IPS-18a (cell line): ENCODE results near the gene DENND1A.

Experiments used
- H3K27ac ChIP-seq: one replicate; pipeline ENCODE4 v1.5.1; 2013; ENCODE audit warnings: low read length
- H3K27me3 ChIP-seq: one replicate; pipeline ENCODE4 v1.6.1; 2013; ENCODE audit warnings: mild to moderate bottlenecking, low read length; ENCODE audit not compliant: control insufficient read depth, insufficient read depth
- H3K36me3 ChIP-seq: one replicate; pipeline ENCODE4 v1.6.1; 2013; ENCODE audit warnings: low read depth, low read length; ENCODE audit not compliant: control insufficient read depth
- H3K4me1 ChIP-seq: one replicate; pipeline ENCODE4 v1.6.1; 2013; ENCODE audit warnings: low read depth, low read length; ENCODE audit not compliant: control insufficient read depth
- H3K4me3 ChIP-seq: one replicate; pipeline ENCODE4 v1.5.1; 2013; ENCODE audit warnings: low read length
- H3K9ac ChIP-seq: one replicate; pipeline ENCODE4 v1.6.1; 2013; ENCODE audit warnings: mild to moderate bottlenecking, low read length, moderate library complexity
- H3K9me3 ChIP-seq: one replicate; pipeline ENCODE4 v1.6.1; 2013; ENCODE audit warnings: low read depth, low read length; ENCODE audit not compliant: control insufficient read depth

Gene DENND1A

DNA sequence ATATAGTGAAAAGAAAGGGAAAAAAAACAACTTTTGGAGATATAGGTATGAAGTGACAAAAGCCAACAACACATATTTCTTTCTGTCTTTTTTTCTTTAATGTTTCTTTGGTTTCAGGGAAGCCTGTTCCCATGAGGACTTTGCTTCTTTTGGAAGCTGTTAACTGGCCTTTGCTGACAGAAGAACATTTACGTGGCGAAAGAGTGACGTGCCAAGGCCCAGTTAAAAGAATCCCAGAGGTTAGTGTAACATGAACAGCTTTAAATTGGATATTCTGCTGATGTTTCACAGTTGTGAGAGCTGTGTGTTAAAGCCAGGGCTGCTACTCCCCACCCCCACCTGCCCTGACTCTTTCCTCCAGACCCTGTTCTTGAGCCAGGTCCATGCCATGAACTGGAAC lies 298.1 kb downstream of the DENND1A start:
- Histone ChIP-seq H3K36me3 (no peaks in the 10 kb centered on the region), H3K4me1 (no peaks in the 10 kb centered on the region), H3K4me3 (no peak overlapping the region), H3K27me3 (no peaks in the 10 kb centered on the region), H3K9me3 (no peaks in the 10 kb centered on the region), H3K9ac (no peak overlapping the region), H3K27ac (no peak overlapping the region)

GRCh38 chr9:123630233-123630632 lies 299.7 kb downstream of the DENND1A start:
- H3K27ac ChIP-seq: no peak overlapping the region
- H3K4me1 ChIP-seq: no peaks in the 10 kb centered on the region
- H3K9me3 ChIP-seq: no peaks in the 10 kb centered on the region
- no peak overlapping the region for H3K9ac ChIP-seq
- H3K36me3 ChIP-seq: no peaks in the 10 kb centered on the region
- no peaks in the 10 kb centered on the region for H3K27me3 ChIP-seq
- H3K4me3 ChIP-seq: no peak overlapping the region

GRCh38 chr9:123629531-123629930 lies 300.4 kb downstream of the DENND1A start:
- Histone ChIP-seq H3K27ac (no peak overlapping the region), H3K36me3 (no peaks in the 10 kb centered on the region), H3K4me1 (no peaks in the 10 kb centered on the region), H3K27me3 (no peaks in the 10 kb centered on the region), H3K9ac (no peak overlapping the region), H3K4me3 (no peak overlapping the region), H3K9me3 (no peaks in the 10 kb centered on the region)

DNA sequence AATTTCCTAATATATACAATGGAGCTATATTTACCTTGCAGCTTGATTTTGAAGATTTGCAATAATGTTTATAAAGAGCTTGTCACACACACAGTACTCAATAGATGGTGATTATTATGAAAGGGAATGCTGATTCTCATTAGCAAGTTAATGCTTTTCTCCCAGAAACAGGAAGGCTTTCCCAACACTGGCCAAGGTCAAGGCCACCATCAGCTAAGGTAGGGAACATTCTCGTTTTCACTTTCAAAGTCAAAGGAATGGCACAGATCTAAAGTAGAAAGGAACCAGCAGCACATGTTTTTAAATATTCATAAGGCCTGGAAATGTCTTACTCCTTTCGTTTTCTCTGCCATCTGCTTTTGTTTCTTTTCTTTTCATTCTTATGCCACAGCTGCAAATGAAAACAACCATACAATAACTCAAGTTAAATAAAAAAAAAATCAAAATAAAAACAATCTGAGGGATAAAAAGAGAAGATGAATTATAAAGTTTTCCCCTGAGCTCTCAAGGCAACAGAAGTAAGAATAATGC lies 307.1 kb downstream of the DENND1A start:
- Histone ChIP-seq H3K9ac (no peak overlapping the region), H3K9me3 (no peaks in the 10 kb centered on the region), H3K4me1 (peaks cover 12% of the 10 kb centered on the region), H3K27me3 (no peaks in the 10 kb centered on the region), H3K4me3 (no peak overlapping the region), H3K27ac (no peak overlapping the region), H3K36me3 (no peaks in the 10 kb centered on the region)

DNA sequence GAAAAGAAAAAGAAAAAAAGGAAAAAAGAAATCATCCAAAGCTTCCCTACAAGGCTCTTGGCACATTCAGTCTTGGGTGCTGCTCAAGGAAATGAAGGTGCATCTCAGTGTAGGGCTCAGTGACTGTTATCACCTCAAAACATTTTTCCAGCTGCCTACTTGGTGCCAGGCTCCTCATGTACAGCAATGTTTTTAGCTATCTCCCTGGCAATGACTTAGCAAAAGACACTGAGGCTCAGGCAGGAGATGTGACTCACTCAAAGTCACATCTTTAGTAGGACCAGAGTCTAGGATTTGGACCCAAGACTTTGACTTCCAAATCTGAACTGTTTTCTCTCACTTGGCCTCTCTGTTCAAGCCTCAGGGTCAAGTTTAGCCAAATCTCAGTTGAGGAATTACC lies 309.7 kb downstream of the DENND1A start:
- H3K4me1 ChIP-seq: peaks cover 25% of the 10 kb centered on the region
- no peak overlapping the region for H3K4me3 ChIP-seq
- H3K27ac ChIP-seq: no peak overlapping the region
- H3K9ac ChIP-seq: no peak overlapping the region
- H3K27me3 ChIP-seq: peaks cover 8% of the 10 kb centered on the region
- no peaks in the 10 kb centered on the region for H3K36me3 ChIP-seq
- H3K9me3 ChIP-seq: no peaks in the 10 kb centered on the region

DNA sequence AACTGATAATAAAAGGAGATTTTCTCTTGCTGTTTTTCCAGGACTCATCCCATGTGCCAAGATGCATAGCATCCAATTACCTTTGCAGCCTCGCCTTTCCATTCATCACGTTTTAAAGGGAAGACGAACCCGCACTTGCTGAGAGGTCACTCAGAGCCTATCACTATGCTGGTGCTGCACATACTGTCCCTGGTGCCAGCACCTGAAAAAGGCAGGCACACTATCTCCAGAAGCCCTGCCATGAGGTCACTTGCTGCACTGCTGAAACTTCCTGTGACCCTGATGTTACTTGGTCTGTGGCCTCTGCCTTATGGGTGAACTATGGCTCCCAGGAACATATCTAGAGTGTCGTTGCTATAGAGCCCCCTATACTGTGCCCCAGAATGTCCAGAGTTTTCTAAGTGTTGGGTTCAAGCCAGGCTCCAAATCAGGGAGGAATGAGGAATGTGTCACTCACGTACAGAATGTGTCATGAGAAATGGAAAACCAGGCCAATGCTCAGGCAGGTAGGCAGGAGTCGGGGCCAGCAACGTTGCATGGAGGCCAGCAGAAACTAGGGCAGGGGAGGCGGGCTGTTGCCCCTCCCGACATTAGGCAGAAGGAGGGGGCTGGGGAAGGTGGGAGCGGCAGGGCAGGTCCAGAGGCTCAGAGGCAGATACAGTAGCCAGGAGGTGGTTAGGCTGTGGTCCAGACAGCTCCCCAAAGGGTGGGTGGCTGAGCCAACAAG lies 311.8 kb downstream of the DENND1A start:
- Histone ChIP-seq H3K4me1 (peaks cover 17% of the 10 kb centered on the region), H3K27ac (no peak overlapping the region), H3K36me3 (no peaks in the 10 kb centered on the region), H3K4me3 (no peak overlapping the region), H3K27me3 (peaks cover 8% of the 10 kb centered on the region), H3K9ac (no peak overlapping the region), H3K9me3 (no peaks in the 10 kb centered on the region)

DNA sequence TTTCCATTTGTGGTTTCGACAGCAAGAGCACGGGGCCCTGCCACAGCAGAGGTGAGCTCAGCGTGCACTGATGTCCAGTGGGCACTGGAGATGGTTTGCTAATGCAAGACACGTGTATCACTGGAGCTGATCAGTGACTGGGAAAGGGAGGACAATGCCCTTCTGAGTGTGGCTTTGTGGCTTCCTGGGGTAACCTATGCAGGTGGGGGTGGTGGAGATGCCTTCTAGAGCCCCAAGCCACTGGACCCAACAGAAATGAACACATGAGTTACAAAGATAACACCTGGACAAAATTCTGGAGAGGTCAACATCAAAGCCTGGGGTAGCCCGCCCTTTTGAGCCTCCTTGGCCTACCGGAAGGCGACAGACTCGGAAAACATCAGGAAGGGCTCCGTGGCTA lies 312.6 kb downstream of the DENND1A start:
- H3K9ac ChIP-seq: no peak overlapping the region
- H3K9me3 ChIP-seq: no peaks in the 10 kb centered on the region
- no peaks in the 10 kb centered on the region for H3K36me3 ChIP-seq
- H3K4me3 ChIP-seq: no peak overlapping the region
- no peak overlapping the region for H3K27ac ChIP-seq
- peaks cover 13% of the 10 kb centered on the region for H3K4me1 ChIP-seq
- peaks cover 8% of the 10 kb centered on the region for H3K27me3 ChIP-seq

DNA sequence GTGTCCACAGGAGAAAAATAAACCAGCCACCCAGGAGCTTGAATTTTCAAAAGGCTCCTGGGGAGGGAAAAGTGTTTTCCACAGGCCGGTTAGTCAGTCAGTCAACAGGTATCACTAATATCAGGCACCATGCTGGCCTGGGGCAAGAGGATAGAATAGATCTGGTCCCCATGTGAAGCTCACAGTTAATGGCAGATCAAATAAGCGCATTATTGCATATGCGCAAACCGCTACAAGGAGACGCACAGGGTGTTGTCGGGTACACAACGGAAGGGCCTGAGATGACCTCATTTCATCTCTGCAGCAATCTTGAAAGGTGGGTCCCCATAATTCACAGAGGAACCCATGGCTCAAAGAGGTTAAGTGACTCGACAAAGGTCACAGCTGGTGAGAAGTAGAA lies 313.2 kb downstream of the DENND1A start:
- H3K36me3 ChIP-seq: no peaks in the 10 kb centered on the region
- no peak overlapping the region for H3K27ac ChIP-seq
- H3K27me3 ChIP-seq: peaks cover 8% of the 10 kb centered on the region
- peaks cover 13% of the 10 kb centered on the region for H3K4me1 ChIP-seq
- no peak overlapping the region for H3K4me3 ChIP-seq
- no peak overlapping the region for H3K9ac ChIP-seq
- H3K9me3 ChIP-seq: no peaks in the 10 kb centered on the region

DNA sequence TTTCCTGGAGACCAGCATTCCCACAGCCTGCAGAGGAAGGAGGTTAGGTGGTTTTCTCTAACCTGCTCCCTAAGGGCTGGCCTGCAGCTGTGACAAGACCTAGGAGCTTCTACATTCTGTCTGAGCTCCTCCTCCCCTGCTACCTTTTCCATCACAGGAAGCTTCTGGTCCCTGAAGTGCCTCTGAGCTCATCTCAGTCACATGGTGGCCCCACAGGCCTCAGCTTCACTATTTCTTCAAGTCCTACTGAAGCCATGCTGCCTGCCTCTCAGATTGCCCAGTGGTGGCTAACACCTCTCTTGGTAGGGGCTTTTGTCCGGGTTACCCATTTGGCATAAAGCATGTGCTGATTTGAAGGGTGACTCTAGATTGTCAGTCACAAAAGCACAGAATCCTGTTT lies 314.5 kb downstream of the DENND1A start:
- no peak overlapping the region for H3K4me3 ChIP-seq
- peaks cover 13% of the 10 kb centered on the region for H3K4me1 ChIP-seq
- H3K9me3 ChIP-seq: no peaks in the 10 kb centered on the region
- no peak overlapping the region for H3K9ac ChIP-seq
- H3K27me3 ChIP-seq: peaks cover 8% of the 10 kb centered on the region
- no peak overlapping the region for H3K27ac ChIP-seq
- H3K36me3 ChIP-seq: no peaks in the 10 kb centered on the region

- Histone ChIP-seq H3K9ac (no peak overlapping the region), H3K27me3 (peaks cover 8% of the 10 kb centered on the region), H3K27ac (no peak overlapping the region), H3K4me1 (peaks cover 13% of the 10 kb centered on the region), H3K36me3 (no peaks in the 10 kb centered on the region), H3K9me3 (no peaks in the 10 kb centered on the region), H3K4me3 (no peak overlapping the region)
Observed at GRCh38 chr9:123614306-123615263, 315.3 kb downstream of the DENND1A start.

DNA sequence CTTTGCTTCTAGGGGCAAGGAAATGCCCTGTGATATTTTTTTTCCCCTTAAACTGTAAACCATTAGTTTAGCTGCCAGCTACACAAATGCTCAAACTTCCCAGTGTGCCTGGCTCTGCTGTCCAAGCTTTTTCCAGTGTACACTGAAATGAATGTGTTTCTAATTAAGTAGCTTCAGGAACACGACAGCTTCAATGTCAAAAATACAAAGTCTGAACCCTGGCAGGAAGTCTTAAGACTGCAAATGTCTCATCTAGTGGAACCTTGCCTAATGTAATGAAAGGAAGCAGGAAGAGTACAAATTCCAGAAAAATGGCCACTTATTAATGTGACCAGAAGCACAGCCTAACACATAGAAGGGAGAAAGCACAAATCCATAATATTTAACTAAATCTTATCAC lies 318.7 kb downstream of the DENND1A start:
- peaks cover 8% of the 10 kb centered on the region for H3K27me3 ChIP-seq
- H3K9me3 ChIP-seq: no peaks in the 10 kb centered on the region
- H3K27ac ChIP-seq: no peak overlapping the region
- H3K36me3 ChIP-seq: no peaks in the 10 kb centered on the region
- H3K4me1 ChIP-seq: peaks cover 4% of the 10 kb centered on the region
- H3K4me3 ChIP-seq: no peak overlapping the region
- no peak overlapping the region for H3K9ac ChIP-seq
